Measurements from ENCODE around the gene KCNA2. TPM values are rescaled to one million over a fixed set of nuclear protein-coding genes. Genes with fewer than 3 reads are reported as not detected.

The KCNA2 gene
- total RNA-seq, 1 donor from 2014 or later: 0.64 TPM

DNA sequence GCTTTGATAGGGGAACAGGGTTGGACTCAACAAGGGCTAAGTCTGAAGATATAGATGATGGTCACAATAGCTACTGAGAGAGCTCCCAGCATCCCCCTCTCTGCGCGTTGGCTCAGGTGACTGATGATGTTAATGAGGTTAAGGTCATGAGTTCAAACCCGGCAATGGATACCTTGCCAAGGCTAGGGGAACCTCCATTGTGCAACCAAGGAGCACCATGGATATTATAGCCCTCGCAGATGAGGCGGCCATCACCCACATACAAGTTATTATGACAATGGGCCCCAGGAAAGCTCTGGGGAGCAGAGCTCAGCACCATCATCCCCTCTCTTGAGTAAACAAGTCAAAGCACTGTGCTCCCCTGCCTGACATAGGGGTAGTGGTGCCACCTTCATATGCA, 8.2 kb downstream of the KCNA2 start:
- Histone ChIP-seq H3K36me3 (no peaks in the 10 kb centered on the region), H3K27me3 (peaks cover 4% of the 10 kb centered on the region), H3K4me1 (no peaks in the 10 kb centered on the region), H3K27ac (no peak overlapping the region), H3K9me3 (no peaks in the 10 kb centered on the region), H3K4me3 (no peak overlapping the region)
- intact Hi-C loops (cut with DNase I): no loop called here
- DNase-seq (no peak), ATAC-seq (no peak)
- TF ChIP-seq, protein P1, sequence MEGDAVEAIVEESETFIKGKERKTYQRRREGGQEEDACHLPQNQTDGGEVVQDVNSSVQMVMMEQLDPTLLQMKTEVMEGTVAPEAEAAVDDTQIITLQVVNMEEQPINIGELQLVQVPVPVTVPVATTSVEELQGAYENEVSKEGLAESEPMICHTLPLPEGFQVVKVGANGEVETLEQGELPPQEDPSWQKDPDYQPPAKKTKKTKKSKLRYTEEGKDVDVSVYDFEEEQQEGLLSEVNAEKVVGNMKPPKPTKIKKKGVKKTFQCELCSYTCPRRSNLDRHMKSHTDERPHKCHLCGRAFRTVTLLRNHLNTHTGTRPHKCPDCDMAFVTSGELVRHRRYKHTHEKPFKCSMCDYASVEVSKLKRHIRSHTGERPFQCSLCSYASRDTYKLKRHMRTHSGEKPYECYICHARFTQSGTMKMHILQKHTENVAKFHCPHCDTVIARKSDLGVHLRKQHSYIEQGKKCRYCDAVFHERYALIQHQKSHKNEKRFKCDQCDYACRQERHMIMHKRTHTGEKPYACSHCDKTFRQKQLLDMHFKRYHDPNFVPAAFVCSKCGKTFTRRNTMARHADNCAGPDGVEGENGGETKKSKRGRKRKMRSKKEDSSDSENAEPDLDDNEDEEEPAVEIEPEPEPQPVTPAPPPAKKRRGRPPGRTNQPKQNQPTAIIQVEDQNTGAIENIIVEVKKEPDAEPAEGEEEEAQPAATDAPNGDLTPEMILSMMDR (IDR thresholded peaks at IDR 0.05): no peak

DNA sequence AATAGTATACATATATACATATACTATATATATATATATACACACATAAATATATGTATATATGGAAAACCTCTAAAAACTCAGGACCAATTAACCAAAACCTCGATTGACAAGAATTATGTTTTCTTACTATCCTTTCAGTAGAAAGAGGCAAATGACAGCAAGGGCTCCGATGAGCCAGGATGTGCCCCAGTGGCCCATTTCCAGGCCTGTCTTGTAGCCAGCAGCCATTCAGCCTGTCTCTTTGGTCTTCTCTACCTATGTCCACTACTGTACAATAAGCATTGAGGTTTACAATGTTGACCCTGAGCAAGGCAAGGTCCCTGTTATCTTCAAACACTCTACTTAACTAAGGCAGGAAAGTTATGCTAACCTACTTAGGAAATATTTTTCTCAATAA, 9.8 kb downstream of the KCNA2 start:
- TF ChIP-seq, protein P1 (IDR thresholded peaks at IDR 0.05): no peak
- intact Hi-C loops (cut with DNase I): no loop called here
- Histone ChIP-seq H3K9me3 (no peaks in the 10 kb centered on the region), H3K4me3 (no peak overlapping the region), H3K27ac (no peak overlapping the region), H3K36me3 (no peaks in the 10 kb centered on the region), H3K27me3 (peaks cover 4% of the 10 kb centered on the region), H3K4me1 (no peaks in the 10 kb centered on the region)
- no peak for DNase-seq
- no peak for ATAC-seq

DNA sequence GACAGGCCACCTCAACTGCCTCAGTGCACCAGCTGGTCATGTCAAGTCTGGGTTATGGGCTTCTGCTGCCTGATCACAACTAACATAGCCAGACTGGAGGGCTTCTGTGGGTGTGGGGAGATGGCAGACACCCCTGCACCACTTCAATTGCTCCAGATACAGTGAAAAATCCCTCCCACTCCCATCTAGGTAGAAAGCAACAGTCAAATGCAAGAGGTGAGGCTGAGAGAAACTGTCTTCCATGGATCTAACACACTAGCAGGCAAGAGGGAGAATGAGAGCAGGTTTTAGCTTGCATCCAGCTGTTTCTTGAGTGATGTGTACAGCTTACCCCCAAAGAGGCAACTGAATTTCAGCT, 10.8 kb downstream of the KCNA2 start:
- no peak overlapping the region for H3K27ac ChIP-seq
- H3K4me1 ChIP-seq: no peaks in the 10 kb centered on the region
- no peak overlapping the region for H3K4me3 ChIP-seq
- peaks cover under 1% of the 10 kb centered on the region for H3K27me3 ChIP-seq
- H3K36me3 ChIP-seq: no peaks in the 10 kb centered on the region
- TF ChIP-seq, protein P1 (IDR thresholded peaks at IDR 0.05): no peak
- no peak for DNase-seq
- no peaks in the 10 kb centered on the region for H3K9me3 ChIP-seq
- intact Hi-C loops (cut with DNase I): no loop called here
- ATAC-seq: no peak

DNA sequence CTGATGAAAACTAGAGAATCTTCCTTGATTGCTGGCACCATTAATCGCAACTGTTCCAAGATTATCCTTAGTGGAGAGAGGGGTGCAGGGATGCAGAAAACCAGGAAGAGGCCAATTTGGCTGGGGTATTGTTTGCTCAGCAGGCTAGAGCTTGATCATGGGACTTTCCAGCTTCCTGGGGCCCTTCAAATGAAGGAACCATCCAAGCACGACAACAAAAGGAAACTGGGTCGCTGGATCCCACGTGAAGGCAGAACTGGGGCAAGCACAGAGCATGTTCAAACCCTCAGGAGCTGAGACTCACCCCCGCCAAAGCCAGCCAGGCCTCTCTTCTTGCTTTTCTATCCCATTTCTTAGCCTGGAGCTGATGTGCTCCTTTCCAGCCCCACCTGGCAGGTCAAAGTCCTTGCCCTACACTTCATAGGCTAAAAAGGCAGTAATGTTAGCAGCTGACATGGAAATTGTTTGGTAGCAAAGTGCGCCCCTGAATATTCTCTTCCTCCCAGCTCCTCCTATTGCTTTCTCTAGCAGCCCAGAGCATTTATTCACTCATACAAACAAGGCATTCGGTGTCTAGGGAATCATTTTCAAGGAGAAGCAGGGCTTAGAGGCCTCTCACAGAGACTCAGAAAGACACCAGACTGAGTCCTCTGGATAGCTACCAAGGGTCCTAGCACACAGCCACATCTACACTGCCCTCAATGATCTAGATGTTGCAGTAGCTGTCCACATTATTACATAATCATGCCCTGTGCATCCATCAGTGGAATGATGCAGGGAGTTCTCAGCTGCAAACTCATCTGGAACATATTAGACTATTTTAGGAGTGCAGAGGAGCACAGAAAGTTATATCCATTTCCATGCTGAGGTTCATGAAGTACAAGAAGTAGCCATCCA, 11.5 kb downstream of the KCNA2 start:
- H3K36me3 ChIP-seq: no peaks in the 10 kb centered on the region
- H3K27me3 ChIP-seq: no peaks in the 10 kb centered on the region
- no peak overlapping the region for H3K27ac ChIP-seq
- no peaks in the 10 kb centered on the region for H3K4me1 ChIP-seq
- intact Hi-C loops (cut with DNase I): no loop called here
- TF ChIP-seq, protein P1 (IDR thresholded peaks at IDR 0.05): no peak
- no peak for DNase-seq
- H3K4me3 ChIP-seq: no peak overlapping the region
- no peaks in the 10 kb centered on the region for H3K9me3 ChIP-seq
- ATAC-seq: no peak

DNA sequence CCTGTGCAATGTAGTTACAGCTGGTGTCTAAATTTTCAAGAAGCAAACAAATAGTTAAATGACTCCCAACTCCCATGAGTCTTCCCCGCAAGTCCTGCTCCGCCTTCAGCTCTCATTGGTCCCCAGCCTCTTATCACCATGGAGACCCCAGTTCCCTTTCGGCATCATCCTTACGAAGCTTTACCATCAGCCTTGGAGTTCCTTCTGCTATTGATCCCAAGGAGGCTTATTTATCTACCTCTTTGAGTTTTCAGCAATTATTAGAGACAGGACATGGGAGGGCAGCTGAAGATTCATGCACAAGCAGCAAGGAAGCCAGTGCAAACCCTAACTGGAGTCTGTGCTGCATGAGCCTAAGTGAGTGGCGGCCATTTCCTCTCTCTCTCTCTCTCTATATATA, 12.3 kb downstream of the KCNA2 start:
- no peak for ATAC-seq

More for the DNA sequence above, 12.3 kb downstream of the KCNA2 start:
- Histone ChIP-seq H3K36me3 (no peaks in the 10 kb centered on the region), H3K27me3 (no peaks in the 10 kb centered on the region), H3K4me3 (no peak overlapping the region), H3K27ac (no peak overlapping the region), H3K9me3 (no peaks in the 10 kb centered on the region), H3K4me1 (no peaks in the 10 kb centered on the region)
- no peak for DNase-seq
- intact Hi-C loops (cut with DNase I): no loop called here
- TF ChIP-seq, protein P1 (IDR thresholded peaks at IDR 0.05): no peak
